KMS-11 (cell line): Measurements from ENCODE around the gene DUSP22.
A peak's percentile ranks its signal among the peaks of the same experiment; 100 is the strongest.

ENCODE experiments used
- H2AFZ ChIP-seq: fragments of 200-600 bp; sonication (generic); 2 replicates; pipeline ENCODE4 v1.6.1; 2016; ENCODE audit warnings: antibody characterized with exemption, mixed run types, low read depth
- H3K27ac ChIP-seq: fragments of 200-600 bp; sonication (generic); 2 replicates; pipeline ENCODE4 v1.6.1; 2016; ENCODE audit warnings: mild to moderate bottlenecking, mixed run types
- H3K27me3 ChIP-seq: fragments of 200-600 bp; sonication (generic); 2 replicates; pipeline ENCODE4 v1.6.1; 2017; ENCODE audit warnings: mild to moderate bottlenecking, low read depth, mixed run types, moderate library complexity; ENCODE audit not compliant: insufficient read depth
- H3K36me3 ChIP-seq: fragments of 200-600 bp; sonication (generic); 2 replicates; pipeline ENCODE4 v1.6.1; 2017; ENCODE audit warnings: mild to moderate bottlenecking, mixed run types; ENCODE audit not compliant: insufficient read depth
- H3K4me1 ChIP-seq: fragments of 200-600 bp; sonication (generic); 2 replicates; pipeline ENCODE4 v1.6.1; 2016; ENCODE audit warnings: mild to moderate bottlenecking, low read depth, mixed run types; ENCODE audit not compliant: poor library complexity, severe bottlenecking
- H3K4me2 ChIP-seq: fragments of 200-600 bp; sonication (generic); 2 replicates; pipeline ENCODE4 v1.7.0; 2016; ENCODE audit warnings: mild to moderate bottlenecking, mixed run types
- H3K4me3 ChIP-seq: fragments of 200-600 bp; sonication (generic); IDR thresholded peaks from 2 replicates; pipeline ENCODE4 v1.6.1; 2017; ENCODE audit warnings: low read depth, low read length, mixed read lengths; ENCODE audit not compliant: insufficient read depth
- H3K79me2 ChIP-seq: fragments of 200-600 bp; sonication (generic); 2 replicates; pipeline ENCODE4 v1.6.1; 2016; ENCODE audit warnings: low read depth, mixed run types; ENCODE audit not compliant: insufficient read depth
- H3K9ac ChIP-seq: fragments of 200-600 bp; sonication (generic); 2 replicates; pipeline ENCODE4 v1.6.1; 2016; ENCODE audit warnings: mild to moderate bottlenecking, mixed run types
- H4K20me1 ChIP-seq: fragments of 200-600 bp; sonication (generic); 2 replicates; pipeline ENCODE4 v1.6.1; 2016; ENCODE audit warnings: mild to moderate bottlenecking, mixed run types; ENCODE audit not compliant: insufficient read depth
- CTCF ChIP-seq: fragments of 200-600 bp; sonication (generic); conservative IDR thresholded peaks from 2 replicates; pipeline ENCODE4 v1.6.1; 2017; ENCODE audit warnings: low read depth, mild to moderate bottlenecking, antibody characterized with exemption, low read length, moderate library complexity, mixed read lengths

DUSP22 gene

DNA sequence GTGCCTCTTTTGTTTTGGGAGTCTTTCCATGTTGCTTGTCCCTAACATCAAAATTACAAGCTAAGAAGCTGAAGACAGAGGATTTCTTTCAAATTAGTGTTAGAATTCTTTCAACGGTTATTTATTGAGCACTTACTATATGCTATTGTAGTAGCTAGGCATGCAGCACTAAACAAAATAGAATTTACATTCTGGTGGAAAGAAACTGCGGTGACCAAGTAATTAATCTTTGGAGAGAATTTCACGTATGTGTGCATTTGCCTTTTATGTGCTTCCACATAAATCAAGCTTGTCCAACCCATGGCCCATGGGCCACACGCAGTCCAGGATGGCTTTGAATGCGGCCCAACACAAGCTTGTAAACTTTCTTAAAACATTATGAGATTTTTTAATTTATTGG is 33.0 kb upstream of the DUSP22 start:
- no peaks in the 10 kb centered on the region for H4K20me1 ChIP-seq
- no peak overlapping the region for H2AFZ ChIP-seq
- H3K9ac ChIP-seq = no peak overlapping the region
- no peak overlapping the region for H3K4me3 ChIP-seq
- H3K4me1 ChIP-seq = peaks cover 48% of the 10 kb centered on the region
- H3K79me2 ChIP-seq = no peaks in the 10 kb centered on the region
- H3K27ac ChIP-seq = peak overlapping the region; percentile 39
- H3K36me3 ChIP-seq = no peaks in the 10 kb centered on the region
- no peak for TF ChIP-seq CTCF
- H3K4me2 ChIP-seq = peak overlapping the region; percentile 83
- no peaks in the 10 kb centered on the region for H3K27me3 ChIP-seq

DNA sequence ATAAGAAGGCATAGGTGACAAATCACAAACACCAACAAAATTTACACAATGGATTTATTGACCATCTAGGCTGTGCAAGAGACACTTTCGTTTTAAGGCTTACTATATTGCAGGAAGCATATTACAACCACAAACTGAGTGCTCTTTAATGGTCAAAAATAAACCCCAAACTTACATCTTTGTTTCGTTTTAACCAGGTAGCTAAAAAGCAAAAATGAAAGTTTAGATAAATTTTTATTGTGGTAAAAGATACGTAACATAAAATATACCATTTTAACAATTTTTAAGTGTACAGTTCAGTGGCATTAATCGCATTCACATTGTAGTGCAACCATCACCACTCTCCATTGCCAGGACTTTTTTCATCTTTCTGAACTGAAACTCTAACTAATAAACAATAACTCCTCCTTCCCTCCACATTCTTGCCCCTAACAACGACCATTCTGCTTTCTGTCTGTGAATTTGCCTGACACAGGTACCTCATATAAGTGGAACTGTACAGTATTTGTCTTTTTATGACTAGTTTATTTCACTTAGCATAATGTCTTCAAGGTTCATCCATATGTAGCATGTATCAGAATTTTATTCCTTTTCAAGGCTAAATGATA is 32.3 kb upstream of the DUSP22 start:
- Histone ChIP-seq H4K20me1 (no peaks in the 10 kb centered on the region), H3K9ac (peak overlapping the region; percentile 7; the same call in 1 of the 2 replicates), H3K4me2 (peak overlapping the region; percentile 83), H3K4me3 (no peak overlapping the region), H3K27ac (peak overlapping the region; percentile 39), H3K36me3 (no peaks in the 10 kb centered on the region), H3K27me3 (no peaks in the 10 kb centered on the region), H3K79me2 (no peaks in the 10 kb centered on the region), H3K4me1 (peaks cover 48% of the 10 kb centered on the region), H2AFZ (peak overlapping the region; percentile 38)
- no peak for TF ChIP-seq CTCF

DNA sequence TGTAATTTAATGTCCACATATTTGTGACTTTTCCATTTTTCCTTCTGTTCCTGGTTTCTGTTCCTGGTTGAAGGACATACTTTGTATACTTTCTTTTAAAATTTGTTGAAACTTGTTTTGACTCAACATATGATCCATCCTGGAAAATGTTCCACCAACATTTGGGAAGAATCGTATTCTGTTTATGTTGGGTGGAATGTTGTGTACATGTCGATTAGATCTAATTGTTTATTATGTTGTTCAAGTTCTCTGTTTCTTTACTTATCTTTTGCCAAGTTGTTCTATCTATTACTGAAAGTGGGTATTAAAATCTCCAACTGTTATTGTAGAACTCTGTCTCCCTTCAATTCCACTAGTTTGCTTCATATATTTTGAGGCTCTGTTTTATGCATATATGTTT is 27.7 kb upstream of the DUSP22 start:
- Histone ChIP-seq H3K9ac (no peak overlapping the region), H3K79me2 (no peaks in the 10 kb centered on the region), H3K4me1 (peaks cover 16% of the 10 kb centered on the region), H3K4me2 (no peak overlapping the region), H2AFZ (no peak overlapping the region), H3K36me3 (no peaks in the 10 kb centered on the region), H3K27ac (no peak overlapping the region), H4K20me1 (no peaks in the 10 kb centered on the region), H3K4me3 (no peak overlapping the region), H3K27me3 (no peaks in the 10 kb centered on the region)
- TF ChIP-seq CTCF = no peak

DNA sequence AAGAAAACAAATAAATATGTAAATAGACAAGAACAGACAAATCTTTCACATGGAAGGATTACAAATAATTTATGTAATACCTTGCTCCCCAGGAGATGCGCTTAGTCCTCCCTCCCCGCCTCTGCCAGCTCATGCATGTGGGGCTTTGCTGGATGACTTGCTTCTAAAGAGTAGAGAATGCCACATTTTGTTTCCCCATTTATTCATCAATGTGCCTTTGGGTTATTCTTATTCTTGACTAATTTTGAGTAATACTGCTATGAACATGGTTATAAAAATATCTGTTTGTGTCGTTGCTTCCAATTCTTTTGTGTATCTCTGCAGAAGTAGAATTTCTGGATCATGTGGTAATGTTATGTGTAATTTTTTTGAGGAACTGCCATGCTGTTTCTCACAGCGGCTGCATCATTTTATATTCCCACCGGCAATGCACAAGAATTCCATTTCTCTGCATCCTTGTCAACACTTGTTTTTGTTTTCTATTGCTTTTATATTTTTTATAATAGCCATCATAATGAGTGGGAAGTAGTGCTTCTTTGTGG is 23.8 kb upstream of the DUSP22 start:
- H2AFZ ChIP-seq = no peak overlapping the region
- H3K9ac ChIP-seq = no peak overlapping the region
- no peak overlapping the region for H3K27ac ChIP-seq
- no peaks in the 10 kb centered on the region for H3K36me3 ChIP-seq
- H3K4me1 ChIP-seq = peaks cover 23% of the 10 kb centered on the region
- TF ChIP-seq CTCF = no peak
- H3K79me2 ChIP-seq = no peaks in the 10 kb centered on the region
- H3K4me3 ChIP-seq = no peak overlapping the region
- H4K20me1 ChIP-seq = no peaks in the 10 kb centered on the region
- H3K4me2 ChIP-seq = no peak overlapping the region
- H3K27me3 ChIP-seq = no peaks in the 10 kb centered on the region
